Fibroblast of lung (primary cell): ENCODE results near the gene JPH3. TPM values are rescaled to one million over a fixed set of nuclear protein-coding genes. Genes with fewer than 3 reads are reported as not detected.

Source experiments
- DNase-seq, 2 donors: peaks; one replicate each; pipeline versions ENCODE4 v3.0.0 to v3.0.0-alpha.2; 2010; ENCODE audit warnings: low read depth in 2 of 2
- H2AFZ ChIP-seq: 2 replicates; pipeline ENCODE4 v1.5.1; 2012; ENCODE audit warnings: low read length, control low read depth, inconsistent platforms
- H3K27ac ChIP-seq: 2 replicates; pipeline ENCODE4 v1.5.1; 2011; ENCODE audit warnings: low read length, control low read depth; ENCODE audit not compliant: insufficient read depth
- H3K27me3 ChIP-seq: 2 replicates; pipeline ENCODE4 v1.5.1; 2011; ENCODE audit warnings: mild to moderate bottlenecking, low read length; ENCODE audit not compliant: control insufficient read depth, insufficient read depth
- H3K36me3 ChIP-seq: 2 replicates; pipeline ENCODE4 v1.5.1; 2011; ENCODE audit warnings: low read length; ENCODE audit not compliant: control insufficient read depth, insufficient read depth
- H3K4me1 ChIP-seq: 2 replicates; pipeline ENCODE4 v1.5.1; 2011; ENCODE audit warnings: low read length; ENCODE audit not compliant: control insufficient read depth, insufficient read depth; ENCODE audit errors: extremely low read depth
- H3K4me2 ChIP-seq: 2 replicates; pipeline ENCODE4 v1.5.1; 2011; ENCODE audit warnings: low read length, control low read depth; ENCODE audit not compliant: insufficient read depth; ENCODE audit errors: extremely low read depth
- H3K4me3 ChIP-seq, 4 experiments: fragments of 200-600 bp in 1 of 4; sonication (generic) in 1 of 4; replicated peaks in 1 of 4; 2 replicates each; pipeline ENCODE4 v1.5.1; 2011 to 2016; ENCODE audit warnings: low read length in 4 of 4, low read depth in 3 of 4, mild to moderate bottlenecking in 3 of 4, control low read depth in 2 of 4, inconsistent platforms in 1 of 4, mixed read lengths in 1 of 4; ENCODE audit not compliant: insufficient read depth in 1 of 4; ENCODE audit errors: control extremely low read depth in 1 of 4
- H3K79me2 ChIP-seq: 2 replicates; pipeline ENCODE4 v1.5.1; 2012; ENCODE audit warnings: mild to moderate bottlenecking, low read length, inconsistent platforms; ENCODE audit not compliant: control insufficient read depth, insufficient read depth
- H3K9ac ChIP-seq: 2 replicates; pipeline ENCODE4 v1.5.1; 2011; ENCODE audit warnings: mild to moderate bottlenecking, low read length, control low read depth; ENCODE audit not compliant: insufficient read depth
- H3K9me3 ChIP-seq: 2 replicates; pipeline ENCODE4 v1.5.1; 2012; ENCODE audit warnings: low read depth, low read length; ENCODE audit not compliant: control insufficient read depth, insufficient read depth
- H4K20me1 ChIP-seq: 2 replicates; pipeline ENCODE4 v1.5.1; 2011; ENCODE audit warnings: low read length; ENCODE audit not compliant: control insufficient read depth, insufficient read depth; ENCODE audit errors: extremely low read depth
- EZH2 ChIP-seq: IDR thresholded peaks from 2 replicates; pipeline ENCODE4 v1.5.1; 2012; ENCODE audit warnings: low read length, control low read depth, mild to moderate bottlenecking; ENCODE audit errors: missing control alignments
- polyA plus RNA-seq, 2 donors: library from polyadenylated mRNA; depleted of rRNA in 1 of 2; stranded (reverse) in 1 of 2; unstranded in 1 of 2; fragments of >200 nt; gene quantifications; 2 replicates each; pipeline ENCODE4 v1.2.1, GENCODE V29; 2011 to 2012; ENCODE audit warnings: missing spikeins in 1 of 2
- total RNA-seq: library from RNA; depleted of rRNA; stranded (reverse); fragments of >200 nt; gene quantifications from 2 replicates; pipeline ENCODE4 v1.2.1, GENCODE V29; 2014
- TF ChIP-seq, protein P1 (sequence below), 2 donors: IDR thresholded peaks in 1 of 2; conservative IDR thresholded peaks in 1 of 2; 1 replicate in 1 of 2; 2 replicates in 1 of 2; pipeline ENCODE4 v1.5.1; 2011 to 2012; ENCODE audit warnings: low read length in 2 of 2, control low read depth in 1 of 2, inconsistent platforms in 1 of 2, low read depth in 1 of 2, mild to moderate bottlenecking in 1 of 2

The JPH3 gene
- total and polyA plus RNA-seq, 2 donors (not counting 1 experiment from before 2014, with no cell fraction given), result 0.01 TPM; not detected in 1

DNA sequence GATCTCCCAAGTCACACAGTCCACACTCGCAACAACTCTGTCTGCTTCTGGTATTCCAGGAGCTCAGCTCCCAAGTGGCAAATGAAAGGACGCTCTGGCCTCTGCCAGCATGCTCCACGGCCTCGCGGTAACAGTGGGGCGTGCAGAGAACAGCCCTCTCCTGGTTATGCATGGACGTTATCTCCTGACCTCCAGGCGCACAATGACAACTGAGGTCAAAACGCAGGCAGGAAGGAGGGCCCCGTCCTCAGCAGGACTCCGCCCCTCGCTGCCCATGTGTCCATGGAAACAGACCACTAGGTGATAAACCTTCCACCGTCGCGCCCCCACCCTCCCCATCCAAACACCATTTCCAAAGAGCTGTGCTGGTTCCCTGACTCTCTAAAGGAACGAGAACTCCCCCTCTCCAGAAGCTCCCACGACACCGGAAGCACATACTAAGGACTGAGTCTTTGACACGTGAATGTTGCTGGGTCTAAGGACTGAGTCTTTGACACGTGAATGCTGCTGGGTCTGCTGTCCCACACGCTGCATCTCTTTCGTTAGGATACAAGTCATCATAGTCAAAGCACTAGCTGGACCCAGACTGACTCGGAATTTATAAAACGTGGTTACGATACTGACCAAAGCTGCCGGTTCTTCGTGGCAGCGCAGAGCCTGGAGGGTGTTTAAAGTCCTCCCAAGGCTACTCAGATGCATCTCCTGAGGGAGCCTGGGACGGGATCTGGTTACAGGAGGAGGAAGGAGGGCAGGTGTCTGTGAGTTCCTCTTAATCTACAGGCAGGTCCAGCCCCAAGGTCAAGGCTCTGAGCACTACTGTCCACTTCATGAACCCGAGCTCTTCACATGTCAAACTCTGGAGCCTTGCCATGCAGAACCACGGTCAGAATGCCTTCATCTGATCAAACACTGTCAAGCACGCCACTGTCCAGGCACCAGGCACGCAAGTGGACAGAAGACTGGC lies 119.6 kb downstream of the JPH3 start:
- Histone ChIP-seq H3K4me2 (no peak overlapping the region), H3K36me3 (peaks cover 5% of the 10 kb centered on the region), H2AFZ (no peak overlapping the region), H3K4me1 (no peaks in the 10 kb centered on the region), H3K9ac (no peak overlapping the region), H3K27ac (no peak overlapping the region), H3K27me3 (no peaks in the 10 kb centered on the region), H3K4me3 (no peak overlapping the region), H4K20me1 (no peaks in the 10 kb centered on the region), H3K9me3 (no peaks in the 10 kb centered on the region), H3K79me2 (no peaks in the 10 kb centered on the region)
- DNase-seq, result no peak
- TF ChIP-seq, protein P1, sequence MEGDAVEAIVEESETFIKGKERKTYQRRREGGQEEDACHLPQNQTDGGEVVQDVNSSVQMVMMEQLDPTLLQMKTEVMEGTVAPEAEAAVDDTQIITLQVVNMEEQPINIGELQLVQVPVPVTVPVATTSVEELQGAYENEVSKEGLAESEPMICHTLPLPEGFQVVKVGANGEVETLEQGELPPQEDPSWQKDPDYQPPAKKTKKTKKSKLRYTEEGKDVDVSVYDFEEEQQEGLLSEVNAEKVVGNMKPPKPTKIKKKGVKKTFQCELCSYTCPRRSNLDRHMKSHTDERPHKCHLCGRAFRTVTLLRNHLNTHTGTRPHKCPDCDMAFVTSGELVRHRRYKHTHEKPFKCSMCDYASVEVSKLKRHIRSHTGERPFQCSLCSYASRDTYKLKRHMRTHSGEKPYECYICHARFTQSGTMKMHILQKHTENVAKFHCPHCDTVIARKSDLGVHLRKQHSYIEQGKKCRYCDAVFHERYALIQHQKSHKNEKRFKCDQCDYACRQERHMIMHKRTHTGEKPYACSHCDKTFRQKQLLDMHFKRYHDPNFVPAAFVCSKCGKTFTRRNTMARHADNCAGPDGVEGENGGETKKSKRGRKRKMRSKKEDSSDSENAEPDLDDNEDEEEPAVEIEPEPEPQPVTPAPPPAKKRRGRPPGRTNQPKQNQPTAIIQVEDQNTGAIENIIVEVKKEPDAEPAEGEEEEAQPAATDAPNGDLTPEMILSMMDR (conservative IDR thresholded peaks at IDR 0.05 in 1 of 2, IDR thresholded peaks at IDR 0.05 in 1 of 2; ENCODE audit: low read depth in 1 of 2, low read length in 2 of 2), result no peak
- TF ChIP-seq EZH2, result no peak

- H2AFZ ChIP-seq, result no peak overlapping the region
- H3K4me2 ChIP-seq, result no peak overlapping the region
- no peaks in the 10 kb centered on the region for H3K9me3 ChIP-seq
- TF ChIP-seq, protein P1 (conservative IDR thresholded peaks at IDR 0.05 in 1 of 2, IDR thresholded peaks at IDR 0.05 in 1 of 2; ENCODE audit: low read depth in 1 of 2, low read length in 2 of 2), result no peak
- no peak for TF ChIP-seq EZH2
- no peak for DNase-seq
- no peak overlapping the region for H3K9ac ChIP-seq
- H3K79me2 ChIP-seq, result no peaks in the 10 kb centered on the region
- H3K27ac ChIP-seq, result no peak overlapping the region
- no peak overlapping the region for H3K4me3 ChIP-seq
- no peaks in the 10 kb centered on the region for H3K27me3 ChIP-seq
- H4K20me1 ChIP-seq, result no peaks in the 10 kb centered on the region
- H3K36me3 ChIP-seq, result peaks cover 5% of the 10 kb centered on the region
- H3K4me1 ChIP-seq, result no peaks in the 10 kb centered on the region
Measured at GRCh38 chr16:87722590-87723225, 120.4 kb downstream of the JPH3 start.

GRCh38 chr16:87723226-87723623 lies 120.9 kb downstream of the JPH3 start:
- H3K4me1 ChIP-seq, result no peaks in the 10 kb centered on the region
- TF ChIP-seq, protein P1 (conservative IDR thresholded peaks at IDR 0.05 in 1 of 2, IDR thresholded peaks at IDR 0.05 in 1 of 2; ENCODE audit: low read depth in 1 of 2, low read length in 2 of 2), result no peak
- no peak for TF ChIP-seq EZH2
- H4K20me1 ChIP-seq, result no peaks in the 10 kb centered on the region
- H3K27me3 ChIP-seq, result no peaks in the 10 kb centered on the region
- no peak overlapping the region for H3K4me3 ChIP-seq
- H3K9me3 ChIP-seq, result no peaks in the 10 kb centered on the region
- DNase-seq, result peak; percentile 88 to 95
- H3K9ac ChIP-seq, result no peak overlapping the region
- H3K36me3 ChIP-seq, result peaks cover 5% of the 10 kb centered on the region
- no peak overlapping the region for H2AFZ ChIP-seq
- H3K4me2 ChIP-seq, result no peak overlapping the region
- H3K79me2 ChIP-seq, result no peaks in the 10 kb centered on the region
- H3K27ac ChIP-seq, result no peak overlapping the region
